A673 (cell line): ENCODE measurements around the gene APEH.

Experiments used
- EZH2 ChIP-seq: fragments of 200-600 bp; sonication (generic); IDR thresholded peaks from 2 replicates; pipeline ENCODE4 v1.6.1; 2017; ENCODE audit warnings: borderline replicate concordance, low read depth, mild to moderate bottlenecking, mixed read lengths, antibody characterized with exemption, low read length; ENCODE audit not compliant: poor library complexity, severe bottlenecking
- TF ChIP-seq, protein P1 (sequence below): fragments of 300-800, 200-600 bp; sonication (generic); conservative IDR thresholded peaks from 2 replicates; pipeline ENCODE4 v1.5.1; 2017; ENCODE audit warnings: low read depth, mild to moderate bottlenecking, antibody characterized with exemption, low read length, moderate library complexity, mixed read lengths

DNA sequence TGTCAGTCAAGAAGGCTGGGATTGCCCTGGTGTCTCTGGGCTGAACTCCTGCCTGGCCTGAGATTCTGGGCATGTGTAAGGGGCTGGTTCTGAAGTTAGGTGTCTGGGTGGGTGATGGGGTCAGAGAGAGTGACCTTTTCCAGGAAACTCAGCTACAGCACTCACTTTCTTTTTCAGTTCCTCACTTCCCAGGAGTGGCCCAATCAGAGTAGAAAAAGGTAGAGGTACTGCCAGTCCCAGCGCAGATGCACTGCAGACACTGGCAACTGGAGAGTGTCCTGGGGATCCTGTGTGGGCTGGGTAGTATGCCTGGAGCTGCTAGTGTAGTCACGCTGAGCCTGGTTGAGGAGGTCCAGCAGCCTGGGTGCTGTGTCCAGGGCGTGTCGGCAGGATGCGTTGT, 46.5 kb upstream of the APEH start:
- TF ChIP-seq, protein P1, sequence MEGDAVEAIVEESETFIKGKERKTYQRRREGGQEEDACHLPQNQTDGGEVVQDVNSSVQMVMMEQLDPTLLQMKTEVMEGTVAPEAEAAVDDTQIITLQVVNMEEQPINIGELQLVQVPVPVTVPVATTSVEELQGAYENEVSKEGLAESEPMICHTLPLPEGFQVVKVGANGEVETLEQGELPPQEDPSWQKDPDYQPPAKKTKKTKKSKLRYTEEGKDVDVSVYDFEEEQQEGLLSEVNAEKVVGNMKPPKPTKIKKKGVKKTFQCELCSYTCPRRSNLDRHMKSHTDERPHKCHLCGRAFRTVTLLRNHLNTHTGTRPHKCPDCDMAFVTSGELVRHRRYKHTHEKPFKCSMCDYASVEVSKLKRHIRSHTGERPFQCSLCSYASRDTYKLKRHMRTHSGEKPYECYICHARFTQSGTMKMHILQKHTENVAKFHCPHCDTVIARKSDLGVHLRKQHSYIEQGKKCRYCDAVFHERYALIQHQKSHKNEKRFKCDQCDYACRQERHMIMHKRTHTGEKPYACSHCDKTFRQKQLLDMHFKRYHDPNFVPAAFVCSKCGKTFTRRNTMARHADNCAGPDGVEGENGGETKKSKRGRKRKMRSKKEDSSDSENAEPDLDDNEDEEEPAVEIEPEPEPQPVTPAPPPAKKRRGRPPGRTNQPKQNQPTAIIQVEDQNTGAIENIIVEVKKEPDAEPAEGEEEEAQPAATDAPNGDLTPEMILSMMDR: no peak
- TF ChIP-seq EZH2: no peak
